ENCODE results near the gene AGMO.

DNA sequence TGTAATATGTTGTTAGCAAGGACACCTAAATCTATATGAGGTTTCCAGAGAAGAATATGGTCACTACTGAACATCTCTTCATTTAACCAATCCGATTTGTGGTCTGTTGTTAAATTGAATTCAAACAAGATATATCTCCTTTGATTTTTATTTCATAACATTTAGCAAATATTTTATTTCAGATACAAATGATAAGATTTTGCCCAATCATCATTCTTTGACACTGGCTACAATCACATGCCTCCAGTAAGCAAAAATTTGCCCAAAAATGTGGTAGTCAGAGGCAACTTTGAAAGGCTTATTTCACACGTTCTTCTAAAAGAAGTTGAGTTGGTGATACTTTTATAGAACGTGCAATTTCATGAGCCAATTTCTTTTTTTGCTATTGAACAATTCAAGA is 44.7 kb upstream of the AGMO start:
- TF ChIP-seq CTCF (IDR thresholded peaks at IDR 0.05; ENCODE audit: poor library complexity), result no peak
- no peak for TF ChIP-seq EZH2 (IDR thresholded peaks at IDR 0.05; ENCODE audit: borderline replicate concordance)
- no peak for TF ChIP-seq EZH2phosphoT487 (IDR thresholded peaks at IDR 0.05; ENCODE audit: low read depth, severe bottlenecking, unreplicated experiment)

Measured in hepatocyte (in vitro differentiated cells).